ENCODE results near the gene HERC3.

GRCh38 chr4:88734403-88734949 is 142.2 kb downstream of the HERC3 start:
- no peak for TF ChIP-seq POLR2A (IDR thresholded peaks at IDR 0.05)
- TF ChIP-seq, protein P1, sequence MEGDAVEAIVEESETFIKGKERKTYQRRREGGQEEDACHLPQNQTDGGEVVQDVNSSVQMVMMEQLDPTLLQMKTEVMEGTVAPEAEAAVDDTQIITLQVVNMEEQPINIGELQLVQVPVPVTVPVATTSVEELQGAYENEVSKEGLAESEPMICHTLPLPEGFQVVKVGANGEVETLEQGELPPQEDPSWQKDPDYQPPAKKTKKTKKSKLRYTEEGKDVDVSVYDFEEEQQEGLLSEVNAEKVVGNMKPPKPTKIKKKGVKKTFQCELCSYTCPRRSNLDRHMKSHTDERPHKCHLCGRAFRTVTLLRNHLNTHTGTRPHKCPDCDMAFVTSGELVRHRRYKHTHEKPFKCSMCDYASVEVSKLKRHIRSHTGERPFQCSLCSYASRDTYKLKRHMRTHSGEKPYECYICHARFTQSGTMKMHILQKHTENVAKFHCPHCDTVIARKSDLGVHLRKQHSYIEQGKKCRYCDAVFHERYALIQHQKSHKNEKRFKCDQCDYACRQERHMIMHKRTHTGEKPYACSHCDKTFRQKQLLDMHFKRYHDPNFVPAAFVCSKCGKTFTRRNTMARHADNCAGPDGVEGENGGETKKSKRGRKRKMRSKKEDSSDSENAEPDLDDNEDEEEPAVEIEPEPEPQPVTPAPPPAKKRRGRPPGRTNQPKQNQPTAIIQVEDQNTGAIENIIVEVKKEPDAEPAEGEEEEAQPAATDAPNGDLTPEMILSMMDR (IDR thresholded peaks at IDR 0.05): no peak

All from testis (tissue), 2 donors.